AG09319 (cell line): Measurements from ENCODE around the gene SEMA4B.
"Not testable (repeated sequence)": the region's sequence is repeated elsewhere in the genome, so short reads cannot be mapped to it uniquely, and the experiment has no call there.

Experiments used
- DNase-seq: peaks from one replicate; pipeline ENCODE4 v3.0.0-alpha.2; 2010; ENCODE audit warnings: low read depth; ENCODE audit errors: extremely low read depth
- CTCF ChIP-seq: IDR thresholded peaks from 2 replicates; pipeline ENCODE4 v1.5.1; 2011; ENCODE audit warnings: low read depth, mild to moderate bottlenecking, inconsistent platforms, low read length, moderate library complexity

The SEMA4B gene

GRCh38 chr15:90184119-90184785, 16.9 kb upstream of the SEMA4B start:
- TF ChIP-seq CTCF = no peak; the same call in 1 of the 2 replicates
- no peak for DNase-seq

- TF ChIP-seq CTCF = no peak
- no peak for DNase-seq
Measured at GRCh38 chr15:90184786-90185704, 16.1 kb upstream of the SEMA4B start.

- no peak for TF ChIP-seq CTCF
- no peak for DNase-seq
Measured at GRCh38 chr15:90187257-90187868, 13.8 kb upstream of the SEMA4B start.

- DNase-seq = not testable (repeated sequence)
Measured at GRCh38 chr15:90188065-90188464, 13.1 kb upstream of the SEMA4B start.

GRCh38 chr15:90188914-90189748, 12.0 kb upstream of the SEMA4B start:
- TF ChIP-seq CTCF = no peak
- DNase-seq = no peak

GRCh38 chr15:90189781-90190467, 11.2 kb upstream of the SEMA4B start:
- no peak for TF ChIP-seq CTCF
- no peak for DNase-seq
